Natural killer cell treated with Interleukin-12 subunit alpha and Interleukin-12 subunit beta and Interleukin-15 and Interleukin-18, amount 100 ng/mL, for 72 hours (primary cell): ENCODE measurements around the gene EIF2B5. TPM values are rescaled to one million over a fixed set of nuclear protein-coding genes. Genes with fewer than 3 reads are reported as not detected.
"Not testable (repeated sequence)": the region's sequence is repeated elsewhere in the genome, so short reads cannot be mapped to it uniquely, and the experiment has no call there.

Experiments
- ATAC-seq, 2 donors: fragments of 150-1000 bp; cut with Tn5 transposase in 1 of 2; sonication (Bioruptor Pico), chemical (Tn5 transposase) in 1 of 2; 2 replicates each; pipeline ENCODE4 v1.10.0; 2021
- DNase-seq: peaks from one replicate; pipeline ENCODE4 v3.0.0; 2022; ENCODE audit warnings: low spot score
- H3K27ac Mint-ChIP-seq, 2 donors: 1 replicate in 1 of 2; 2 replicates in 1 of 2; pipeline ENCODE4 v1.8.0; 2022; ENCODE audit warnings: mixed read lengths in 2 of 2, mild to moderate bottlenecking in 1 of 2, moderate library complexity in 1 of 2
- H3K27me3 Mint-ChIP-seq, 2 donors: 1 replicate in 1 of 2; 2 replicates in 1 of 2; pipeline ENCODE4 v1.8.0; 2022; ENCODE audit warnings: mixed read lengths in 2 of 2
- H3K36me3 Mint-ChIP-seq: one replicate; pipeline ENCODE4 v1.8.0; 2022; ENCODE audit warnings: mixed read lengths
- H3K4me1 Mint-ChIP-seq, 2 donors: 1 replicate in 1 of 2; 2 replicates in 1 of 2; pipeline ENCODE4 v1.8.0; 2022; ENCODE audit warnings: low read depth in 2 of 2, mixed read lengths in 2 of 2, mild to moderate bottlenecking in 1 of 2
- H3K4me3 Mint-ChIP-seq: one replicate; pipeline ENCODE4 v1.8.0; 2022; ENCODE audit warnings: mixed read lengths
- H3K9me3 Mint-ChIP-seq: 2 replicates; pipeline ENCODE4 v1.8.0; 2022; ENCODE audit warnings: mixed read lengths
- total RNA-seq, 2 donors: library from RNA; stranded (reverse); gene quantifications; one replicate each; pipeline ENCODE4 v1.2.3, GENCODE V29; 2022

EIF2B5 gene
- total RNA-seq, 2 donors from 2014 or later = 63.0 to 91.9 TPM

DNA sequence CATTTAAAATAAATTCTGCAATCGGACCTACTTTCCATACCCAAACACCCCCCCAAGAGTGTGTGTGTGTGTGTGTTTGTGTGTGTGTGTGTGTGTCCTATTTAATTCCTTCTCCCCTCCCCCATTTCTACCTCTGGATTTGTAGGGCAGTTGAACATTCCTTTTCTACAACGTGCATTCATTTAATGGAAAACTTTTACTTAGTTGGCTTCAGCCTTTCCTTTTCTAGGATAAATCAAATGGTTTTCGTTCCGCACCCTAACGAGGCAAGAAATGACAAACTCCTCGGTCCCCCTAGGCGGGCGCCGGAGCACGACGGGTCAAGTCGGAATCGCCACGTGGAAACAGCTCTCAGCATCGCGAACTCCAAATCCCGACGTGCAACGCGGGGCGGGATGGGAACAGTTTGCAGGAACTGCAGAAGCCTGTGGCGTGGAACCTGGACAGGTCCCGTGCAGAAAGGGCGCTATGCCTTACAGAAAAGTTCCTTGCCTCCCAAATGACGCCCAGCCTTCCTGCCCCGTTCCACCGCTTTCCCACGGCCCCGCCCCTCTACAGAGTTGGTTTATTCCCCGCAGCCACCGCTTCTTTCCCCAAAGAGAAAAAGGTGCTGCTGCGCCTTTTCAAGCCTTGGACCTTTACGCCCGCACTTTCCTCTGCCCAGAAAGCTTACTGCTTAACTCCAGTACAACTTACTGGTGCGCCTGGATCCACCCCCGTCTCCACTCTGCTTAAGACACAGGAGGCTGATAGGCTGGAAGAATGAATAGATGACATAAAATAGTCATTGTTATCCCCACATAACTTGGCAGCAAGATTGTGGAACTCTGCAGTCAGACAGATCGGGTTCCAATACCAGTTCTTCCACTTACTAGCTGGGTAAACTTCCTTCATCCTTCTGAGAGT lies 1.1 kb upstream of the EIF2B5 start:
- H3K4me3 Mint-ChIP-seq = peak overlapping the region; percentile 90
- ATAC-seq (peak in 1 of 2 donors; percentile 35), DNase-seq (no peak)

DNA sequence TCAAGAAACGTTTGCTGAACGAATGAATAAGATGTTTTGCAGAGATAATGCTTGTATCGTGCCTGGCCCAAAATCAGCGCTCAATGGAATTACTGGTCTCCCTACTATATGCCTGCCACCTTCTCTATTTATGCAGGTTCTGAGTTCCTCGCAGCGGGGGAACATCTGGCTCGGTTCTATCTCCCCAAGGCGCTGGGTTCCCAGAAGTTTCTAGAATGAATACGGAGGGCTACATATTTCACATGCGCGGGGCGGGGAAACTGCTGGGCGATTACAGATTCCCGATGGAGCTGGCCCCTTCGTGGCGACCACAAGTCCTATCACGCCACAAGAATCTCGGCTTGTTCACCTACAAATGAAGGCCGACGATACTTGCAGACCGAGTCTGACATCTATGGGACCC lies 411 bp upstream of the EIF2B5 start:
- no peaks in the 10 kb centered on the region for H3K27me3 Mint-ChIP-seq
- H3K27ac Mint-ChIP-seq = peak overlapping the region; percentile 82 to 98
- H3K36me3 Mint-ChIP-seq = no peaks in the 10 kb centered on the region
- H3K9me3 Mint-ChIP-seq = no peaks in the 10 kb centered on the region
- no peak for DNase-seq
- peak; percentile 14 to 18 for ATAC-seq
- peaks cover 33 to 34% of the 10 kb centered on the region in 2 donors for H3K4me1 Mint-ChIP-seq
- peak overlapping the region; percentile 90 for H3K4me3 Mint-ChIP-seq

More for the DNA sequence above, 1.1 kb upstream of the EIF2B5 start:
- Mint-ChIP-seq H3K27me3 (no peaks in the 10 kb centered on the region), H3K4me1 (peaks cover 33 to 34% of the 10 kb centered on the region in 2 donors), H3K9me3 (no peaks in the 10 kb centered on the region), H3K27ac (peak overlapping the region; percentile 82 to 98), H3K36me3 (no peaks in the 10 kb centered on the region)

DNA sequence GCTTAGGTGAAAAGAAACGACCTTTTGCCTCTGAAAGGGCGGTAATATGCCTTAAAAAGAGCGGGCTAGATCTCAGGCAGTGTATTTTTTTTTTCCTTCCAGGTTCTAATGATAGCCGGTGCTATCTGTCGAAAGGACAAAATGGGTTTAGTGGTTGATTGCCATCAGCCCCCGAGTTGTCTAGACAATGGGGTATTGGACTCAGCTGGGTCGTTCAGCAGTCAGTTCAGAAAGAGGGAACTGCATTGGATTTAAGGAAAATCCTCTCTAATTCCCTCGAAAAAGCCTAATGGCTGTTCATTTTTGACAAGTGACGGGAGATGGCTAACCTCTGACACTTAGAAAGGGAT lies 728 bp downstream of the EIF2B5 start:
- Mint-ChIP-seq H3K27me3 (no peaks in the 10 kb centered on the region), H3K4me1 (peaks cover 33 to 34% of the 10 kb centered on the region in 2 donors), H3K36me3 (no peaks in the 10 kb centered on the region), H3K4me3 (peak overlapping the region; percentile 90), H3K27ac (peak overlapping the region; percentile 82 to 98), H3K9me3 (no peaks in the 10 kb centered on the region)
- ATAC-seq (no peak), DNase-seq (no peak)

DNA sequence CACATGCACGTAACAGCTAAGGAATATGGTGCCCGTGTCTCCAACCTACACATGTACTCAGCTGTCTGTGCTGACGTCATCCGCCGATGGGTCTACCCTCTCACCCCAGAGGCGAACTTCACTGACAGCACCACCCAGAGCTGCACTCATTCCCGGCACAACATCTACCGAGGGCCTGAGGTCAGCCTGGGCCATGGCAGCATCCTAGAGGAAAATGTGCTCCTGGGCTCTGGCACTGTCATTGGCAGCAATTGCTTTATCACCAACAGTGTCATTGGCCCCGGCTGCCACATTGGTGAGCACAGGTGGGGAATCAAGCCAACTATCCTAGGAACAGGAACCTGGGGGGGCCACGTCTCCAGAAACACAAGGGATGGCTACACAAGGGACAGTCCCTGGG lies 5.3 kb downstream of the EIF2B5 start:
- H3K36me3 Mint-ChIP-seq = peaks cover 8% of the 10 kb centered on the region

DNA sequence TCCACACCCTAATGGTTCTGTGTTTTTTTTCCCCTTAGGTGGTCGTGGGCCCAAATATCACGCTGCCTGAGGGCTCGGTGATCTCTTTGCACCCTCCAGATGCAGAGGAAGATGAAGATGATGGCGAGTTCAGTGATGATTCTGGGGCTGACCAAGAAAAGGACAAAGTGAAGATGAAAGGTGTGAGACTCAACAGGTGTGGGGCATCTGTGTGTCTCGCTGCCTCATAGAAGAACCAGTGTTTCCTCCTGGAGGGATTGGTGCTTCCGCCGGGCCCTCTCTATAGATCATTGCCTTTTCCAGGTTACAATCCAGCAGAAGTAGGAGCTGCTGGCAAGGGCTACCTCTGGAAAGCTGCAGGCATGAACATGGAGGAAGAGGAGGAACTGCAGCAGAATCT lies 7.0 kb downstream of the EIF2B5 start:
- H3K4me3 Mint-ChIP-seq = no peak overlapping the region
- DNase-seq = no peak
- no peak for ATAC-seq
- H3K36me3 Mint-ChIP-seq = peaks cover 8% of the 10 kb centered on the region
- H3K27ac Mint-ChIP-seq = peak overlapping the region in 1 of 2 donors; percentile 29
- no peaks in the 10 kb centered on the region for H3K9me3 Mint-ChIP-seq
- H3K27me3 Mint-ChIP-seq = no peaks in the 10 kb centered on the region
- H3K4me1 Mint-ChIP-seq = peaks cover 9 to 17% of the 10 kb centered on the region in 2 donors

More for the DNA sequence above, 5.3 kb downstream of the EIF2B5 start:
- Mint-ChIP-seq H3K4me1 (peaks cover 25 to 30% of the 10 kb centered on the region in 2 donors), H3K9me3 (no peaks in the 10 kb centered on the region), H3K27me3 (no peaks in the 10 kb centered on the region), H3K27ac (no peak overlapping the region), H3K4me3 (no peak overlapping the region)
- no peak for DNase-seq
- ATAC-seq = no peak

DNA sequence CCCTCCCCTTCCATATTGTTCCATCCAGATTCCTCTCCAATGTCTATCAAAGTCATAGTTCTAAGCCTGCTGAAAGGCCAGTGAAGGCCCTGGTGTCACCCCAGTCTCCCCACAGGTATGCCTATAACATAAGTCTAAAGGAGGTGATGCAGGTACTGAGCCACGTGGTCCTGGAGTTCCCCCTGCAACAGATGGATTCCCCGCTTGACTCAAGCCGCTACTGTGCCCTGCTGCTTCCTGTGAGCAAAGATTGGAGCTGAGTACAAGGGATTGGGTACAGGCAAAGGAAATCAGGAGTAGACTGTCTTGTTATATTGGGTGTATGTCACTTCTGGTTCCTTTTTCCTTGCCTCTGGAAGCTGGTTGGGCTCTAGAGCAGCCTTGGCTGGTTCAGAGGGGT lies 8.2 kb downstream of the EIF2B5 start:
- DNase-seq (no peak), ATAC-seq (no peak)
- H3K27me3 Mint-ChIP-seq = no peaks in the 10 kb centered on the region
- peaks cover 4 to 7% of the 10 kb centered on the region in 2 donors for H3K4me1 Mint-ChIP-seq
- H3K4me3 Mint-ChIP-seq = no peak overlapping the region
- no peaks in the 10 kb centered on the region for H3K9me3 Mint-ChIP-seq
- H3K36me3 Mint-ChIP-seq = peaks cover 8% of the 10 kb centered on the region
- H3K27ac Mint-ChIP-seq = no peak overlapping the region

DNA sequence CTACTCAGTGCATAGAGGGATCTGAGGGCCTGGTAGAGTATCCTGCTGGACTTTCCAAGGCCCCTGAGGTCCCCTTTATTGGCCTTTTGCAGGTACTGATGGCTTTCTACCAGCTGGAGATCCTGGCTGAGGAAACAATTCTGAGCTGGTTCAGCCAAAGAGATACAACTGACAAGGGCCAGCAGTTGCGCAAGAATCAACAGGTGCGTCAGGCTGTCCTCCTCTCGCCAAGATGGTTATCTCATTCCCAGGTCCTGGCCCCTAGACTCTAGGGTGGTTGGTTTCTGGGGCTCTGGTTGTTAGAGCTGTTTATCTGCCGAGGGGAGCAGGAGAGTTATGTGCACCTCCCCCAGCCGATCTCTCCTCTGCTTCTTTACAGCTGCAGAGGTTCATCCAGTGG lies 9.3 kb downstream of the EIF2B5 start:
- Mint-ChIP-seq H3K27ac (no peak overlapping the region), H3K4me3 (no peak overlapping the region), H3K27me3 (no peaks in the 10 kb centered on the region), H3K9me3 (no peaks in the 10 kb centered on the region), H3K36me3 (peaks cover 8% of the 10 kb centered on the region), H3K4me1 (peaks cover 4 to 7% of the 10 kb centered on the region in 2 donors)
- DNase-seq (no peak), ATAC-seq (no peak)

DNA sequence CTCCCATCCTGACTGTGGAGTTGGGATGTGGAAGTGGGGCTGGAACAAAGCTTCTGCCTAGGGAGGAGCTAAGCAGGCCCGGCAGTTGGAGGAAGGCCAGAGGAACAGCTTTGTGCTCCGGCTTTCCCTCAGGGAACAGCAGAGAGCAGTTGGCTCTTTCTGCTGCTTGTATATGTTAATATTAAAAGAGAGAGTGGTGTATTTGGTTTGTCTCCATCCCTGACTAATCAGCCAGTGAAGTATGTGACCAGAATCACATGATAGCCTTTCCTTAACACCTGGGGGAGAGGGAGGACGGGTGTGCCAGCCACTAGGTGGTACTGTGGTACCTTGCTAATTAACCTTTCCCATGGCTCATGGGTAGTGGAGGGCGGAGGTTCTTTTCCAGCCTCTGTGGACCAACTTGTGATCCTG lies 10.0 kb downstream of the EIF2B5 start:
- peaks cover 4 to 7% of the 10 kb centered on the region in 2 donors for H3K4me1 Mint-ChIP-seq
- H3K27ac Mint-ChIP-seq = no peak overlapping the region
- H3K4me3 Mint-ChIP-seq = no peak overlapping the region
- ATAC-seq = no peak
- no peaks in the 10 kb centered on the region for H3K9me3 Mint-ChIP-seq
- H3K27me3 Mint-ChIP-seq = no peaks in the 10 kb centered on the region
- H3K36me3 Mint-ChIP-seq = peaks cover 8% of the 10 kb centered on the region
- no peak for DNase-seq

DNA sequence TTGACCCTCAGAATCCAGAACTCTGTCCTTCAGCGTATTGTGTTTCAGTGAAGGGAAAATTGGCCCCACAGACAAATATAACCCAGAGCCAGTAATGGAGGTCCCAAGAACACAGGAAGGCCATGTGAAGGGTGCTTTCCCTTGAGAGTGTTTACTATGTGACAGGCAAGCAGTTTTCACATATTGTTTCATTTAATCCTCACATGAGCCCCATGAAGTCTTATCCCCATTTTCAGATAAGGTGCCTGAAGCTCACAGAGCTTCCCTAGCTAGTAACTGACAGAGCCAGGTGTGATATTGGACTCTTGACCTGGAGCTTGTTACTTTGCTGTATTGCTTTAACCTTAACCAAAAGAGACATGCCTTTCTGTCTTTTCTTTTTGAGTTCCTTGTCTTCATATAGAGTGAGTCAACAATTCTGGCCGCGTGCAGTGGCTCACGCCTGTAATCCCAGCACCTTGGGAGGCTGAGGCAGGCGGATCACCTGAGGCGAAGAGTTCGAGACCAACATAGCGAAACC lies 10.7 kb downstream of the EIF2B5 start:
- Mint-ChIP-seq H3K27ac (no peak overlapping the region), H3K27me3 (no peaks in the 10 kb centered on the region), H3K9me3 (no peaks in the 10 kb centered on the region), H3K36me3 (peaks cover 8% of the 10 kb centered on the region), H3K4me1 (peaks cover 4 to 7% of the 10 kb centered on the region in 2 donors), H3K4me3 (no peak overlapping the region)
- ATAC-seq = no peak
- DNase-seq = no peak

DNA sequence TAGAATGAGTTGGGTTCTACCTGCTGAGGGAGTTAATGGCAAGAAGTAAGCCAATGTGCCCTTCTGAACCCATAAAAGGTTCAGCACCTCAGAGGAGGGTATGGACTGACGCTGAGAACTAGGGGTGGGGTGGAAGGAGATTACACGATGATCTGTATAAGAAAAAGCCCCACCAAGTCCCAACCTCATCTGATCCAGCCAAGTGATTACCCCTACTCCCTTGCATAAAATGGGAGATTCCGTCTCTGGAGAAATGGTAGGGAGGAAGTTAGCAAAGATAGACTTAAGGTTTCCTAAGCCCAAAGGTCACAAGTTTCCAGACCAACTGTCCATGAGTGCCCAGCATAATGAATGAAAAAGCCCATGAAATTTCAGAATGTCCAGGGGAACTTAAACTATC lies 12.9 kb downstream of the EIF2B5 start:
- no peaks in the 10 kb centered on the region for H3K27me3 Mint-ChIP-seq
- H3K4me3 Mint-ChIP-seq = no peak overlapping the region
- peaks cover under 1 to 4% of the 10 kb centered on the region in 2 donors for H3K4me1 Mint-ChIP-seq
- DNase-seq = no peak
- ATAC-seq = no peak
- H3K36me3 Mint-ChIP-seq = no peaks in the 10 kb centered on the region
- no peak overlapping the region for H3K27ac Mint-ChIP-seq
- no peaks in the 10 kb centered on the region for H3K9me3 Mint-ChIP-seq

DNA sequence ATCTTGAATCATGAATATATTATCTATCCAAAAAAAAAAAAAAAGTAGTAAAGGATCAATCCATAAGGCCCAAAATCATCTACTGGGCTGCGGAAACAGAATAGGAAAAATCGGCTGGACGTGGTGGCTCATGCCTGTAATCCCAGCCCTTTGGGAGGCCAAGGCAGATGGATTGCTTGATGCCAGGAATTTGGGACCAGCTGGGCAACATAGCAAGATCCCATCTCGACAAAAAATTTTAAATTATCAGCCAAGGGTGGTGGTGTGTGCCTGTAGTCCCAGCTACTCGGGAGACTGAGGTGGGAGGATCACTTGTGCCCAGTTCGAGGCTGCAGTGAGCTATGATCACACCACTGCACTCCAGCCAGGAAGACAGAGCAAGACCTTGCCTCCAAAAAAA lies 14.0 kb downstream of the EIF2B5 start:
- H3K4me1 Mint-ChIP-seq = peaks cover 4 to 5% of the 10 kb centered on the region in 2 donors
- H3K27me3 Mint-ChIP-seq = no peaks in the 10 kb centered on the region
- H3K9me3 Mint-ChIP-seq = no peaks in the 10 kb centered on the region
- no peaks in the 10 kb centered on the region for H3K36me3 Mint-ChIP-seq
- no peak overlapping the region for H3K4me3 Mint-ChIP-seq
- no peak overlapping the region for H3K27ac Mint-ChIP-seq
- DNase-seq (no peak), ATAC-seq (no peak)

DNA sequence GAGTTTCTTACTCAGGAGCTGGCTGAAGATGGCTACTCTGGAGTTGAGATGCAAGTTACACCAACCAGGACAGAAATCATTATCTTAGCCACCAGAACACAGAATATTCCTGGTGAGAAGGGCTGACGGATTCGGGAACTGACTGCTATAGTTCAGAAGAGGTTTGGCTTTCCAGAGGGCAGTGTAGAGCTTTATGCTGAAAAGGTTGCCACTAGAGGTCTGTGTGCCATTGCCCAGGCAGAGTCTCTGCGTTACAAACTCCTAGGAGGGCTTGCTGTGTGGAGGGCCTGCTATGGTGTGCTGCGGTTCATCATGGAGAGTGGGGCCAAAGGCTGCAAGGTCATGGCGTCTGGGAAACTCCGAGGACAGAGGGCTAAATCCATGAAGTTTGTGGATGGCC lies 14.6 kb downstream of the EIF2B5 start:
- H3K4me3 Mint-ChIP-seq, ATAC-seq, H3K4me1 Mint-ChIP-seq, H3K9me3 Mint-ChIP-seq, DNase-seq, H3K27me3 Mint-ChIP-seq, H3K27ac Mint-ChIP-seq, H3K36me3 Mint-ChIP-seq: not testable (repeated sequence)

DNA sequence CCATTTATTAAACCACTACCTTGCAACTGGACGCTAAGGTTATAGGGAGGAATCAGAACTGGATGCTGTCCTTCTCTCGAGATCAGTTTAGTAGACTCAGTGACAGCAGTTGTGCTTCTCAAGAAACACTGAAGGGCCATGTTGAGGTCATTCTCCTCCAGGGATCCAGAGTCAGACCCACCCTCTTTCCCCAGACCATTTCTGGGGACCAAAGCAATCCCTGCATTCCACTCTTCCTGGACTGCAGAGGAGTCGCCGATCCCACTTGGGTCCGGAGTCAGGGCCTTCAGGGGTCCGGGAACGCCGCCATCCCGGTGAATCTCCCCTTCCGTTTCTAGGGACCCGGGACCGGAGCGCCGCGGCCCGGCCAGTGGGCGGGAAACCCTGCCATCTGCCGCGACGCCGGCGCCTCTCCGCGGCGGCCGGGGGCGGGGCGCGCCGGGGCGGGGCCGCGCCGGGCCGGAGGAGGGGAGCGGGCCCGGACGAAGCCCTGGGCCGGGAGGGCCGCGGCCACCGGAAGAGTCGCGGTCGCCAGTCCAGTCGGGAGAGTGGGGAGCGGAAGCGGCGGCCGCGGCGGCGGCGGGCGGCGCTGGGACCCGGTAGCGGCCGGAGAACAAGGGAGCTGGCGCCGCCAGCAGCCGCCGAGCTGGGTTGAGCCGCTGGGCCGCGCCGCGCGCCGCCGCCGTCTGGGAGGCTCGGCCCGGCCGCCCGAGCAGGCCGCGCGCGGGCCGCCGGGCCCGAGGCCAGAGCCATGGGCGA lies 19.9 kb downstream of the EIF2B5 start, which contains the start of gene DVL3:
DVL3 (plus strand) TSS at position 493 of the 759 bp plus-strand sequence; CDS start at position 752, 259 bp downstream.
- Mint-ChIP-seq H3K4me3 (peak within 1 kb of the TSS; percentile 97), H3K27me3 (no peaks in the 10 kb centered on the region), H3K4me1 (peaks cover 22 to 23% of the 10 kb centered on the region in 2 donors), H3K9me3 (no peaks in the 10 kb centered on the region), H3K27ac (peak within 1 kb of the TSS; percentile 77 to 87), H3K36me3 (no peaks in the 10 kb centered on the region)
- DNase-seq (peak; percentile 81), ATAC-seq (peak; percentile 93 to 97)
